Neural cell (in vitro differentiated cells): ENCODE data around the gene DPM2. TPM values are rescaled to one million over a fixed set of nuclear protein-coding genes. Genes with fewer than 3 reads are reported as not detected.

Experiments used
- H2AFZ ChIP-seq: fragments of 200-600, 300-800 bp; sonication (generic), shearing (Covaris generic); 2 replicates; pipeline ENCODE4 v1.6.0; 2014; ENCODE audit warnings: low read depth, mild to moderate bottlenecking, antibody characterized with exemption, low read length, moderate library complexity
- H3F3A ChIP-seq: fragments of 200-600 bp; shearing (Covaris generic); 2 replicates; pipeline ENCODE4 v1.6.1; 2016; ENCODE audit warnings: mild to moderate bottlenecking, moderate library complexity, mixed read lengths, antibody characterized with exemption, low read length; ENCODE audit not compliant: insufficient read depth, poor library complexity, severe bottlenecking
- H3K27ac ChIP-seq: fragments of 200-600, 300-800 bp; sonication (generic), shearing (Covaris generic); 2 replicates; pipeline ENCODE4 v1.5.1; 2014; ENCODE audit warnings: mild to moderate bottlenecking, low read length, moderate library complexity
- H3K27me3 ChIP-seq: fragments of 300-800, 200-600 bp; sonication (generic), shearing (Covaris generic); 2 replicates; pipeline ENCODE4 v1.6.0; 2014; ENCODE audit warnings: mild to moderate bottlenecking, low read depth, low read length, moderate library complexity; ENCODE audit not compliant: insufficient read depth
- H3K36me3 ChIP-seq: fragments of 300-800, 200-600 bp; sonication (generic), shearing (Covaris generic); 2 replicates; pipeline ENCODE4 v1.5.1; 2014; ENCODE audit warnings: mild to moderate bottlenecking, antibody characterized with exemption, low read length, moderate library complexity; ENCODE audit not compliant: insufficient read depth
- H3K4me2 ChIP-seq: fragments of 300-800, 200-600 bp; sonication (generic), shearing (Covaris generic); 2 replicates; pipeline ENCODE4 v1.6.0; 2014; ENCODE audit warnings: mild to moderate bottlenecking, low read length
- H3K4me3 ChIP-seq: fragments of 300-800, 200-600 bp; sonication (generic), shearing (Covaris generic); 2 replicates; pipeline ENCODE4 v1.5.1; 2014; ENCODE audit warnings: mild to moderate bottlenecking, low read length, moderate library complexity
- H3K79me2 ChIP-seq: fragments of 200-600 bp; shearing (Covaris generic); replicated peaks from 2 replicates; pipeline ENCODE4 v1.6.0; 2014; ENCODE audit warnings: mild to moderate bottlenecking, low read length, moderate library complexity; ENCODE audit not compliant: insufficient read depth
- H3K9ac ChIP-seq: fragments of 300-800, 200-600 bp; sonication (generic), shearing (Covaris generic); 2 replicates; pipeline ENCODE4 v1.6.1; 2016; ENCODE audit warnings: mild to moderate bottlenecking, low read length, mixed read lengths
- H3K9me2 ChIP-seq: fragments of 200-600 bp; shearing (Covaris generic); 2 replicates; pipeline ENCODE4 v1.6.1; 2016; ENCODE audit warnings: mild to moderate bottlenecking, low read length, mixed read lengths; ENCODE audit not compliant: insufficient read depth
- H3K9me3 ChIP-seq: fragments of 200-600, 300-800 bp; sonication (generic), shearing (Covaris generic); 2 replicates; pipeline ENCODE4 v1.6.1; 2016; ENCODE audit warnings: mild to moderate bottlenecking, mixed run types, low read length, moderate library complexity, mixed read lengths
- H4K20me1 ChIP-seq: fragments of 200-600 bp; shearing (Covaris generic); 2 replicates; pipeline ENCODE4 v1.6.1; 2016; ENCODE audit warnings: mild to moderate bottlenecking, mixed run types; ENCODE audit not compliant: insufficient read depth
- CTCF ChIP-seq: fragments of 450-650 bp; IDR thresholded peaks from 2 replicates; pipeline ENCODE4 v1.5.1; 2014; ENCODE audit warnings: antibody characterized with exemption, mild to moderate bottlenecking, moderate library complexity; ENCODE audit not compliant: poor library complexity, severe bottlenecking
- EP300 ChIP-seq: fragments of 450-650 bp; conservative IDR thresholded peaks from 2 replicates; pipeline ENCODE4 v1.6.1; 2014; ENCODE audit warnings: antibody characterized with exemption, mild to moderate bottlenecking, moderate library complexity; ENCODE audit not compliant: poor library complexity, severe bottlenecking
- EZH2 ChIP-seq: fragments of 200-600, 300-800 bp; shearing (Covaris generic), sonication (generic); IDR thresholded peaks from 2 replicates; pipeline ENCODE4 v1.6.1; 2014; ENCODE audit warnings: antibody characterized with exemption, low read length, borderline replicate concordance, mild to moderate bottlenecking; ENCODE audit not compliant: insufficient read depth, poor library complexity, severe bottlenecking
- MXI1 ChIP-seq: fragments of 450-650 bp; conservative IDR thresholded peaks from 2 replicates; pipeline ENCODE4 v1.6.1; 2014; ENCODE audit warnings: antibody characterized with exemption, mild to moderate bottlenecking; ENCODE audit not compliant: poor library complexity, severe bottlenecking
- POLR2AphosphoS5 ChIP-seq: IDR thresholded peaks from 2 replicates; pipeline ENCODE4 v1.6.1; 2012
- RAD21 ChIP-seq: fragments of 450-650 bp; conservative IDR thresholded peaks from 2 replicates; pipeline ENCODE4 v1.6.1; 2014; ENCODE audit warnings: antibody characterized with exemption, mild to moderate bottlenecking, moderate library complexity
- REST ChIP-seq: IDR thresholded peaks from 2 replicates; pipeline ENCODE4 v1.6.1; 2012; ENCODE audit warnings: borderline replicate concordance
- SMC3 ChIP-seq: fragments of 450-650 bp; conservative IDR thresholded peaks from 2 replicates; pipeline ENCODE4 v1.6.1; 2014; ENCODE audit warnings: antibody characterized with exemption, mild to moderate bottlenecking, moderate library complexity; ENCODE audit not compliant: poor library complexity
- TAF1 ChIP-seq: IDR thresholded peaks from 2 replicates; pipeline ENCODE4 v1.6.1; 2012; ENCODE audit warnings: low read depth
- polyA plus RNA-seq: library from polyadenylated mRNA; depleted of rRNA; stranded (reverse); fragments of >200 nt; gene quantifications from 2 replicates; pipeline ENCODE4 v1.2.3, GENCODE V29; 2014

Gene DPM2
- polyA plus RNA-seq, 1 donor from 2014 or later, result 30.5 TPM

GRCh38 chr9:127903557-127904475 is 33.8 kb downstream of the DPM2 start:
- Histone ChIP-seq H3K27me3 (no peaks in the 10 kb centered on the region), H3F3A (no peaks in the 10 kb centered on the region), H3K36me3 (no peaks in the 10 kb centered on the region), H3K9me3 (no peaks in the 10 kb centered on the region), H3K9me2 (no peaks in the 10 kb centered on the region), H3K79me2 (no peaks in the 10 kb centered on the region), H2AFZ (no peak overlapping the region), H3K4me3 (no peak overlapping the region), H4K20me1 (no peaks in the 10 kb centered on the region), H3K9ac (no peak overlapping the region), H3K27ac (no peak overlapping the region), H3K4me2 (no peak overlapping the region)
- TF ChIP-seq MXI1 (no peak), REST (no peak), TAF1 (no peak), POLR2AphosphoS5 (no peak), EP300 (no peak), EZH2 (no peak), RAD21 (no peak), SMC3 (no peak), CTCF (no peak)

GRCh38 chr9:127899128-127899943 is 38.3 kb downstream of the DPM2 start, which contains the start of gene ST6GALNAC6:
Gene ST6GALNAC6, minus strand, starts transcription at chr9:127899603. Its CDS starts 1,622 bp downstream, at chr9:127897981.
- H3K27me3 ChIP-seq, result no peaks in the 10 kb centered on the region
- H3F3A ChIP-seq, result peaks cover 5% of the 10 kb centered on the region
- H3K9me2 ChIP-seq, result no peaks in the 10 kb centered on the region
- H3K27ac ChIP-seq, result peak within 1 kb of the TSS; percentile 12
- H3K9ac ChIP-seq, result peak within 1 kb of the TSS; percentile 84
- TF ChIP-seq SMC3 (no peak), TAF1 (no peak), RAD21 (no peak), EZH2 (no peak), REST (no peak), CTCF (no peak), MXI1 (peak; percentile 22), POLR2AphosphoS5 (peak; percentile 38)
- peak within 1 kb of the TSS; percentile 30 for H3K4me2 ChIP-seq
- no peaks in the 10 kb centered on the region for H3K79me2 ChIP-seq
- peaks cover 13% of the 10 kb centered on the region for H3K36me3 ChIP-seq
- H3K4me3 ChIP-seq, result peak within 1 kb of the TSS; percentile 96
- H2AFZ ChIP-seq, result peak within 1 kb of the TSS; percentile 88
- H3K9me3 ChIP-seq, result no peaks in the 10 kb centered on the region
- no peaks in the 10 kb centered on the region for H4K20me1 ChIP-seq
